ENCODE measurements around the gene DLG5.

Gene DLG5

GRCh38 chr10:77837248-77837924 lies 89.2 kb downstream of the DLG5 start:
- DNase-seq: peak; percentile 92

- DNase-seq: peak; percentile 86
Measured at GRCh38 chr10:77836299-77836820, 90.2 kb downstream of the DLG5 start.

- no peak for DNase-seq
Measured at GRCh38 chr10:77835669-77836086, 90.9 kb downstream of the DLG5 start.

- DNase-seq: no peak
Measured at GRCh38 chr10:77834943-77835668, 91.4 kb downstream of the DLG5 start.

GRCh38 chr10:77834540-77834939 lies 92.0 kb downstream of the DLG5 start:
- DNase-seq: no peak

- no peak for DNase-seq
Measured at GRCh38 chr10:77833792-77834191, 92.8 kb downstream of the DLG5 start.

GRCh38 chr10:77833225-77833624 lies 93.3 kb downstream of the DLG5 start:
- DNase-seq: no peak

- no peak for DNase-seq
Measured at GRCh38 chr10:77832238-77832637, 94.3 kb downstream of the DLG5 start.

GRCh38 chr10:77829356-77829755 lies 97.2 kb downstream of the DLG5 start:
- no peak for DNase-seq

- DNase-seq: no peak
Measured at GRCh38 chr10:77828377-77828776, 98.2 kb downstream of the DLG5 start.

- DNase-seq: no peak
Measured at GRCh38 chr10:77827366-77827765, 99.2 kb downstream of the DLG5 start.

- DNase-seq: no peak
Measured at GRCh38 chr10:77825965-77826364, 100.6 kb downstream of the DLG5 start.

GRCh38 chr10:77824908-77825307 lies 101.6 kb downstream of the DLG5 start:
- DNase-seq: no peak

- no peak for DNase-seq
Measured at GRCh38 chr10:77823811-77824542, 102.6 kb downstream of the DLG5 start.

GRCh38 chr10:77821551-77821950 lies 105.0 kb downstream of the DLG5 start:
- DNase-seq: no peak

GRCh38 chr10:77821036-77821435 lies 105.5 kb downstream of the DLG5 start:
- DNase-seq: no peak

- DNase-seq: no peak
Measured at GRCh38 chr10:77820349-77820748, 106.2 kb downstream of the DLG5 start.

- no peak for DNase-seq
Measured at GRCh38 chr10:77819210-77820112, 107.1 kb downstream of the DLG5 start.

GRCh38 chr10:77818378-77818777 lies 108.2 kb downstream of the DLG5 start:
- no peak for DNase-seq

- DNase-seq: no peak
Measured at GRCh38 chr10:77817541-77817940, 109.0 kb downstream of the DLG5 start.

GRCh38 chr10:77816311-77816710 lies 110.2 kb downstream of the DLG5 start:
- DNase-seq: no peak

- DNase-seq: no peak
Measured at GRCh38 chr10:77812741-77813140, 113.8 kb downstream of the DLG5 start.
